ENCODE data around the gene NPC1L1.

NPC1L1 gene

GRCh38 chr7:44533301-44534055, 7.7 kb downstream of the NPC1L1 start:
- peaks cover 2% of the 10 kb centered on the region for H3K27me3 ChIP-seq (replicated peaks; ENCODE audit: control insufficient read depth, insufficient read depth, low read length)
- H3K4me3 ChIP-seq (ENCODE audit: low read length), result no peak overlapping the region
- no peaks in the 10 kb centered on the region for H3K36me3 ChIP-seq (ENCODE audit: control insufficient read depth, insufficient read depth, low read length, severe bottlenecking)
- H3K4me1 ChIP-seq (ENCODE audit: control insufficient read depth, insufficient read depth, low read length), result no peaks in the 10 kb centered on the region
- H3K9me3 ChIP-seq (ENCODE audit: control insufficient read depth, low read length), result no peaks in the 10 kb centered on the region
- H3K9ac ChIP-seq (ENCODE audit: low read length), result no peak overlapping the region
- peak; percentile 5 for DNase-seq (ENCODE audit: low read depth)

GRCh38 chr7:44531421-44532380, 9.4 kb downstream of the NPC1L1 start:
- Histone ChIP-seq H3K4me3 (ENCODE audit: low read length) (no peak overlapping the region), H3K9ac (ENCODE audit: low read length) (no peak overlapping the region), H3K4me1 (ENCODE audit: control insufficient read depth, insufficient read depth, low read length) (no peaks in the 10 kb centered on the region), H3K9me3 (ENCODE audit: control insufficient read depth, low read length) (peaks cover 6% of the 10 kb centered on the region), H3K27me3 (replicated peaks; ENCODE audit: control insufficient read depth, insufficient read depth, low read length) (no peaks in the 10 kb centered on the region), H3K36me3 (ENCODE audit: control insufficient read depth, insufficient read depth, low read length, severe bottlenecking) (no peaks in the 10 kb centered on the region)
- no peak for DNase-seq (ENCODE audit: low read depth)

GRCh38 chr7:44530990-44531389, 10.1 kb downstream of the NPC1L1 start:
- H3K4me1 ChIP-seq (ENCODE audit: control insufficient read depth, insufficient read depth, low read length), result no peaks in the 10 kb centered on the region
- no peak for DNase-seq (ENCODE audit: low read depth)
- no peak overlapping the region for H3K9ac ChIP-seq (ENCODE audit: low read length)
- H3K9me3 ChIP-seq (ENCODE audit: control insufficient read depth, low read length), result peaks cover 9% of the 10 kb centered on the region
- H3K36me3 ChIP-seq (ENCODE audit: control insufficient read depth, insufficient read depth, low read length, severe bottlenecking), result no peaks in the 10 kb centered on the region
- no peaks in the 10 kb centered on the region for H3K27me3 ChIP-seq (replicated peaks; ENCODE audit: control insufficient read depth, insufficient read depth, low read length)
- H3K4me3 ChIP-seq (ENCODE audit: low read length), result no peak overlapping the region

- Histone ChIP-seq H3K9ac (ENCODE audit: low read length) (no peak overlapping the region), H3K36me3 (ENCODE audit: control insufficient read depth, insufficient read depth, low read length, severe bottlenecking) (no peaks in the 10 kb centered on the region), H3K27me3 (replicated peaks; ENCODE audit: control insufficient read depth, insufficient read depth, low read length) (peaks cover 16% of the 10 kb centered on the region), H3K4me3 (ENCODE audit: low read length) (no peak overlapping the region), H3K9me3 (ENCODE audit: control insufficient read depth, low read length) (peaks cover 24% of the 10 kb centered on the region), H3K4me1 (ENCODE audit: control insufficient read depth, insufficient read depth, low read length) (no peaks in the 10 kb centered on the region)
- no peak for DNase-seq (ENCODE audit: low read depth)
Measured at GRCh38 chr7:44524811-44525388, 16.2 kb downstream of the NPC1L1 start.

- Histone ChIP-seq H3K36me3 (ENCODE audit: control insufficient read depth, insufficient read depth, low read length, severe bottlenecking) (no peaks in the 10 kb centered on the region), H3K9me3 (ENCODE audit: control insufficient read depth, low read length) (peaks cover 19% of the 10 kb centered on the region), H3K4me1 (ENCODE audit: control insufficient read depth, insufficient read depth, low read length) (no peaks in the 10 kb centered on the region), H3K27me3 (replicated peaks; ENCODE audit: control insufficient read depth, insufficient read depth, low read length) (peaks cover 23% of the 10 kb centered on the region), H3K4me3 (ENCODE audit: low read length) (no peak overlapping the region), H3K9ac (ENCODE audit: low read length) (no peak overlapping the region)
- no peak for DNase-seq (ENCODE audit: low read depth)
Measured at GRCh38 chr7:44522315-44522714, 18.8 kb downstream of the NPC1L1 start.

- no peak for DNase-seq (ENCODE audit: low read depth)
- Histone ChIP-seq H3K36me3 (ENCODE audit: control insufficient read depth, insufficient read depth, low read length, severe bottlenecking) (no peaks in the 10 kb centered on the region), H3K4me3 (ENCODE audit: low read length) (no peak overlapping the region), H3K4me1 (ENCODE audit: control insufficient read depth, insufficient read depth, low read length) (no peaks in the 10 kb centered on the region), H3K9me3 (ENCODE audit: control insufficient read depth, low read length) (peaks cover 19% of the 10 kb centered on the region), H3K9ac (ENCODE audit: low read length) (no peak overlapping the region), H3K27me3 (replicated peaks; ENCODE audit: control insufficient read depth, insufficient read depth, low read length) (peaks cover 23% of the 10 kb centered on the region)
Measured at GRCh38 chr7:44521347-44522095, 19.6 kb downstream of the NPC1L1 start.

GRCh38 chr7:44520574-44520973, 20.6 kb downstream of the NPC1L1 start:
- Histone ChIP-seq H3K9ac (ENCODE audit: low read length) (no peak overlapping the region), H3K9me3 (ENCODE audit: control insufficient read depth, low read length) (peaks cover 15% of the 10 kb centered on the region), H3K36me3 (ENCODE audit: control insufficient read depth, insufficient read depth, low read length, severe bottlenecking) (no peaks in the 10 kb centered on the region), H3K27me3 (replicated peaks; ENCODE audit: control insufficient read depth, insufficient read depth, low read length) (peaks cover 23% of the 10 kb centered on the region), H3K4me3 (ENCODE audit: low read length) (no peak overlapping the region), H3K4me1 (ENCODE audit: control insufficient read depth, insufficient read depth, low read length) (no peaks in the 10 kb centered on the region)
- DNase-seq (ENCODE audit: low read depth), result no peak

GRCh38 chr7:44519546-44519945, 21.6 kb downstream of the NPC1L1 start:
- no peak for DNase-seq (ENCODE audit: low read depth)
- Histone ChIP-seq H3K4me3 (ENCODE audit: low read length) (no peak overlapping the region), H3K36me3 (ENCODE audit: control insufficient read depth, insufficient read depth, low read length, severe bottlenecking) (no peaks in the 10 kb centered on the region), H3K4me1 (ENCODE audit: control insufficient read depth, insufficient read depth, low read length) (no peaks in the 10 kb centered on the region), H3K27me3 (replicated peaks; ENCODE audit: control insufficient read depth, insufficient read depth, low read length) (peaks cover 23% of the 10 kb centered on the region), H3K9me3 (ENCODE audit: control insufficient read depth, low read length) (peaks cover 9% of the 10 kb centered on the region), H3K9ac (ENCODE audit: low read length) (no peak overlapping the region)

- no peaks in the 10 kb centered on the region for H3K36me3 ChIP-seq (ENCODE audit: control insufficient read depth, insufficient read depth, low read length, severe bottlenecking)
- H3K4me3 ChIP-seq (ENCODE audit: low read length), result no peak overlapping the region
- H3K27me3 ChIP-seq (replicated peaks; ENCODE audit: control insufficient read depth, insufficient read depth, low read length), result peaks cover 23% of the 10 kb centered on the region
- H3K9me3 ChIP-seq (ENCODE audit: control insufficient read depth, low read length), result peaks cover 2% of the 10 kb centered on the region
- no peak for DNase-seq (ENCODE audit: low read depth)
- no peak overlapping the region for H3K9ac ChIP-seq (ENCODE audit: low read length)
- no peaks in the 10 kb centered on the region for H3K4me1 ChIP-seq (ENCODE audit: control insufficient read depth, insufficient read depth, low read length)
Measured at GRCh38 chr7:44518761-44519160, 22.4 kb downstream of the NPC1L1 start.

- Histone ChIP-seq H3K9ac (ENCODE audit: low read length) (no peak overlapping the region), H3K27me3 (replicated peaks; ENCODE audit: control insufficient read depth, insufficient read depth, low read length) (peaks cover 17% of the 10 kb centered on the region), H3K4me1 (ENCODE audit: control insufficient read depth, insufficient read depth, low read length) (no peaks in the 10 kb centered on the region), H3K9me3 (ENCODE audit: control insufficient read depth, low read length) (no peaks in the 10 kb centered on the region), H3K36me3 (ENCODE audit: control insufficient read depth, insufficient read depth, low read length, severe bottlenecking) (no peaks in the 10 kb centered on the region), H3K4me3 (ENCODE audit: low read length) (no peak overlapping the region)
- DNase-seq (ENCODE audit: low read depth), result no peak
Measured at GRCh38 chr7:44517175-44517574, 24.0 kb downstream of the NPC1L1 start.

Data from adipocyte (in vitro differentiated cells).